Activated CD4-positive, alpha-beta T cell treated with anti-CD3 and anti-CD28 coated beads for 48 hours (primary cell): ENCODE measurements around the gene ANP32A.

Experiments used
- DNase-seq: peaks from one replicate; pipeline ENCODE4 v3.0.0-alpha.2; 2020

The ANP32A gene

DNA sequence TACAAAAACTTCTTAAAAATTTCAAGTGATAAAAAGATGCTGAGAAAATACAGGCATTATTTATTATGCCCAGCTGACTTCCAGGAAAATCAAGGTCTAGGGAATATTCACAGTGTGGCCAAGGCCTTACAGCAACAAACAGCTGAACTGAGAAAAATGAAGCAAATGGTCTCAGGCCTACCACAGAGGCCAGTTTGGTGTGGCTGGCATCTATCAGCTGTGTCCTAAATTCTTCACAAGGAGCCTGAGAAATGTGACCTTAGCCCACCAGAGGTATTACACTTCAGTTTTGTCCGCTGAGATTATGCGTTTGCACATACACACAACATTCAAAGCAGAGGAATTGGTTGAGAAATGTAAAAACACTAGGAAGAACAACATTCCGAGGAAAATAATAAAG, 77.4 kb downstream of the ANP32A start:
- no peak for DNase-seq

DNA sequence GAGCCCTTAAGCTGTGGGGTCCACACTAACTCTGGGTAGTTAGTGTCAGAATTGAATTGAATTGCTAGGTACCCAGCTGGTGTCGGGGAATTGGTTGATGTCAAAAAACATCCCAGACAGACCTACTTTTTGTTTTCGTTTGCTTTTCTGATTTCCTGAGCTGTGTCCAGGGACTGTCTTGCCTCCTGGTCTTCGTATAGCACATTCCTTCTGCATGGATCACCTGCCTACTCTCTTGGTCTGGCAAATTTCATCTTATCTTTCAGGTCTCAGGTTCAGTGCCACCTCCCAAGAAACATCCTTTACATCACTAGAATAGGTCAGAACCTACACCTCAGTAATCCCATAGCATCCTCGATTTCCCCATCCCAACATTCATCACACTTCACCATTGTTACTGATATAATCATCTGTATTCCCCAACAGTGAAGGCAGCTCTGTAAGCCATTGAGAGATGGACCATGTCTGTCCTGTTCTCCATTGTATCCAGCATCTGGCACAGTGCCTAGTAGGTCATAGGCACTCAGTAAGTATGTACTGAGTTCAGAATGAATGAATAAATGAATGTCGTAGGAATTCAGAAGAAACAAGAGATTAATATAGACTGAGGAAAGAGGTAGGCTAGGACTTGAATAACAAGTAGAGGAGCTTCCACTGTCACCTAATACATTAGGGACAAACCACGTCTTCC, 81.2 kb downstream of the ANP32A start:
- no peak for DNase-seq

DNA sequence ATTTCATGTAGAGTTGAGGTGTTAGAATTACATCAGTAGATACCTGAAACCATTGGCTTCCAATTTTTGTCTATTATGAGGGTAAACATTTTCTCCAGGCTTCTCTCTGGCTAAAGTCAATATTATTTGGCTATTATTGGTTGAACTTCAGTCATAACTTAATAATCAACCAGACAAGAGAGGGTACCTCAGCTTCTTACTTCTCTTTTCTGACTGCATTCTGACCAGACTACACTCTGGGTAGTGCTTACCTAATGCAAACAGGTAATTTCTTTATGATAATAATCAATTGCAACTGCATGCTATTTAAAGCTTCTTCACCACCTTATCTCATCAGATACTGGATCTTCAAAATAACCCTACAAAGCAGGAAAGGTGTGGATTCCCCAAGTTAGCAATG, 85.1 kb downstream of the ANP32A start:
- no peak for DNase-seq

DNA sequence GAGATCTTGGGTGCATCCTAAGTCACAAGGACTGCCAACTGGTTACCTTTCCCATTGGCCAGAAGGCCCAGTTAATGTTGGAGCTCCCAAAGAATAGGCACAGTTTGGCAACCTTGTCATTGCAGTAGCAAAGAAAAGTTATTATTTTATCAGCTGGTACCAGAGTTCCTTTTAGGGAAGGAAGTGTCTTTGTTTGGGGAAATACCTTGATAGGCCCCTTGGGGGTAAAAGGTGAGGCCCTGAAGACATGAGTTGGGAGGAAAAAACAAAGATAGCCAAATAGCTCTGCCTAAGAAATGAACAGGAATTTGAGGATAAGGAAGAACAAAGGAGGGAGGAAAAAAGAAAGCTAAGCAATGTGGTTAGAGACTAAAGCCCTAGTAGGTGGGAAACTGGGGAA, 85.8 kb downstream of the ANP32A start:
- no peak for DNase-seq

DNA sequence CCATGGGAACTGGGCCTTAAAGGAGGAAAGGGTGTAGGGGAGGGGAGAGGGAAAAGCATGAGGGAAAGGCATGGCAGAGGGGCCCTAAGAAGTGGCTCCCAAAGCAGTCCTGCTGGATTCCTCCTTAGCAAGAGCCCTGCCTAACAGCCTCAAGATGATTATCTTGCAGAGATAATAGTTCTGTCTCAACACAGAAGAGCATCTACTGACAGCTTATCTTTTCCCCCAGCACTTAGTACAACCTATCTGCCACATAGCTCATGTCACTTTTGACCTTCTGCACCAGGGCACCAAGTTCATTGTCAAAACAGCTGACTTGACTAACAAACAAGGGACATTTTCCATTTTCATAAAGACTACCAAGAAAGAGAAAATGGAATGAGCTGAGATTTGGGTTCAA, 86.3 kb downstream of the ANP32A start:
- DNase-seq, result no peak

DNA sequence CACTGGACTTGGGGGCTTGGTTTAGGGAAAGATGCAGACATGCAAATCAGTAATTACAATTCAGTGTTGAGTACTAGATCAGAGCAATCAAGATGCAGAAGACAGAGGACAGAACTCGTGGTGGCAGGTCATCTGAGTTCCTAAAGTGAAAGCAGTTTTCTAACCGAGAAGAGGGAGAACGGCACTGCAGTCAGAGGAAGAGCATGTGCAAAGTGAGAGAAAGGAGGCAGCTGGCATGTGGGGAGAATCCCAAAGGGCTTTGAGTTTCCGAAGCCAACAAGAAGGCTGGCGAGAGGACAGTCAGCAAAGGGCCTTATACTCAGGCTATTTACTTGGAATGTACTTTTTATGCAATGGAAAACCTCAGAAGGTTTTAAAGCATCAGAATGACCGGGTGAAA, 87.0 kb downstream of the ANP32A start:
- DNase-seq, result no peak

DNA sequence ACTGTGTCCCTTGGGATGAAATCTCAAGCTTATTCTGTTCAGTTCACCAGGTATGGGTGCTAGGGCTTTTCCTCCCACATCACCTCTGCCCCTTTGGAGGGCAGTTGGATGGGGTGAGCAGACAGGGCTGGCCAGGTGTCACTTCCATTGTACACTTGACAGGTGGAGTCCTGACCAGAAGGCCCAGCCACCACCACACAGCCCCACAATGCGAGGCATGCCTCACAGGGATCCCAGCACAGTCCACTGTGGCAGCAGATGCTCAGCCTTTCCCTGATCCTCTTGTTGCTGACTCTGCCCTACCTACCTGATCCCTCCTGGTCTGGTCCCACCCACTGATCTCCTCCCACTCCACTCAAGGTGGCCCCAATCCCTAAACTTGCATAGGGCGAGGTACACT, 88.2 kb downstream of the ANP32A start:
- DNase-seq, result no peak

DNA sequence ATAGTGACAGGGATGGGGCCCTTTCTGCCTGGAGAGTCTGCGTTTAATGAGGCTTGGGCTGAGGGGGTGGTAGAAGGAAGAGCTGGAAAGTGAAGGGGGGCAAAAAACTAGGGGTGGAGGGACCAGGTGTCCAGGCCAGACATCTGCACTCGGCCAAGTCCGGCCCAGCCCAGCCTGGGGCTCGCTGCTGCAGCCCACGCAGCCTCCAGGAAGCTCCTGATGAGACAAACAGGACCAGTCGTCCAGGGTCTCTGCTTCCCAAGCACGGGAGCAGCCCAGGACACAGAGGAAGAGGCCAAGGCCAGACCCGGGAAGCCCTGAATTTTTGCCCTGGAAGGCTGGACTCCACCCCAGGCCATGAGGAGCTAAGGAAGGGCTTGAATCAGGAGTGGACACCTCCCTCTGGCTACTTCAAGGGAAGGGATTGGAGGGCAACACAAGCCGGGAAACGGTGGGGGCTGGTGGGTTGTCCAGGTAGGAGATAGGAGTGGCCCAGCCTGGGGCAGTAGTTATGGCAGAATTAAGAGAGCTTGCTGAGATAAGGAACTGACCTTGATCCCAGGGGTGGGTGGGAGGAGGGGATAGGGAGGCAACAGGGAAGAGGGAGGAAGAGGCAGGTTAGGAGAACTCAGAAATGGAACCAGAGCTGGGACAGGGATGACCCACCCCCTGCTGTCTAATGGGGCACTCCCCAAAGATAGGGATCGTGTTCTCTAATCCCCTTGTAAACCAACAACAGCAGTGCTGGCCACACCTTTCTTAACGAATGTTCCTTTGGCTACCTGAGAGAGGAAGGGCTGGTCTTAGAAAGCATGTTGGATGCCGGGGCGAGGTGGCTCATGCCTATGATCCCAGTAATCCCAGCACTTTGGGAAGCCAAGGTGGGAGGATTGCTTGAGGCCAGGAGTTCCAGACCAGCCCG, 89.5 kb downstream of the ANP32A start:
- DNase-seq, result no peak

DNA sequence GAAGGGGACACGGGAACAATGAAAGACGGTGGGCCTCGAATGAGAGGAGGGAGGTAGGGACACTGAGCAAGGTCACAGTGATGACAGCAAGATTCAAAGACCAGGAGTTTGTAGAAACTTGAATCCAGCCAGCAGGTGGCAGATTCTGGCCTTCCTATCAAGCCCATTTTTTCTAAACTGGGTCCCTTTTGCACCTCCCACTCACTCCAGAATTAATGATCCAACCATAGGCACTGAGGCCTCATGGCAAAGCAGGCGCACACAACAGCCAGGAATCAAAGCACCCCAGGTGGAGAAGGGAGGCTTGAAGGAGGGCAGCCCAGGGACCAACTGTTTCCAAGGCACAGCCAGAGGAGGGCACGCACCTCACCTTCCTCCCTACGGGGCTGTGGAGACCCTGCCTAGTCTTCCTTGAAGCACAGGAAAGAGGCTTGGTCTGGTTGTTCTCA, 90.2 kb downstream of the ANP32A start:
- DNase-seq, result peak; percentile 15

DNA sequence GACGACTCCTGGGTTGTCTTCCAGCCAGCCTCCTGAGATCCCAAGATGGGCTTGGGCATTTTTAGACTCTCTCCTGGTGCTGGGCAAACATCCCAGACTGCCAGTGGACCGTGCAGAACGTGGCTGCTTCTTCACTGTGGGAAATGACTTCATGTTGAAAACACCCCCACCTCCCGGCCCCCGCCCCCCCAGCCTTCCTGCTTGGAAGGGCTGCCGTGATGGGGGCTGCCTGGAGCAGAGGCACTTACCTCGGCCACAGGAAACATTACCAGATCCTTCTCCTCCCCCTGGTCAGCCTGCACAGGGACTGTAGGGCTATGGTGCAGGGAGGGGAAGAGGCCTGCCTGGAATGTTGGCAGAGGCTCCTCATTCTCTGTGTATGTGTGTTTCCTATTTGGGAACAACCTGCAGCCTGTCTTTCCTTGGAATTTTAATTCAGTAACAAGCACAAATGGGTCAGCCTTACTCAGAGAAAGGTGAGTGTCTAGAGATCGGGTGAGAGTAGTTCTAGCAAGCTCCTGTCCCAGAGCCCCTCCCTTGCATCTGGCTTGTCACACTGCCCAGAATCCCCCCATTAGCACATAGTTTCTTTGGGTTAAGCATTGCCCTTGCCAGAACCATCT, 90.8 kb downstream of the ANP32A start:
- no peak for DNase-seq
